Mammary epithelial cell (primary cell): ENCODE data around the gene LRFN5.

Source experiments
- CTCF ChIP-seq, 2 donors: IDR thresholded peaks in 1 of 2; conservative IDR thresholded peaks in 1 of 2; 2 replicates each; pipeline ENCODE4 v1.5.1; 2011 to 2012; ENCODE audit warnings: inconsistent platforms in 2 of 2, low read length in 2 of 2, mild to moderate bottlenecking in 2 of 2, control low read depth in 1 of 2, low read depth in 1 of 2; ENCODE audit not compliant: insufficient read depth in 1 of 2; ENCODE audit errors: extremely low read depth in 1 of 2
- EZH2 ChIP-seq: IDR thresholded peaks from 2 replicates; pipeline ENCODE4 v1.6.1; 2012; ENCODE audit warnings: low read length, inconsistent platforms, borderline replicate concordance

GRCh38 chr14:41806366-41806975, 199.8 kb downstream of the LRFN5 start:
- no peak for TF ChIP-seq CTCF (conservative IDR thresholded peaks at IDR 0.05 in 1 of 2, IDR thresholded peaks at IDR 0.05 in 1 of 2; ENCODE audit: extremely low read depth in 1 of 2, insufficient read depth in 1 of 2, low read depth in 1 of 2, low read length in 2 of 2)
- no peak for TF ChIP-seq EZH2
